ENCODE results near the gene TCTA. TPM values are rescaled to one million over a fixed set of nuclear protein-coding genes. Genes with fewer than 3 reads are reported as not detected.
A peak's percentile ranks its signal among the peaks of the same experiment; 100 is the strongest.

Gene TCTA
- total and polyA plus RNA-seq, 9 of the 15 experiments (the other 6 are each of a cell fraction or from before 2014, with no cell fraction given), result 4.0 to 15.4 (median 8.2) TPM

- BruUV-seq (replicated peaks), result no TSS peak
- H3K9ac ChIP-seq (ENCODE audit: insufficient read depth in 1 of 2, low read depth in 2 of 2, low read length in 2 of 2), result peak overlapping the region in 1 of 2 experiments; percentile 43; a peak in 1 of 4 replicates
- H3K9me1 ChIP-seq (ENCODE audit: control insufficient read depth, insufficient read depth, low read length), result no peaks in the 10 kb centered on the region
- peak overlapping the region; percentile 74 for H2AFZ ChIP-seq (ENCODE audit: low read depth, low read length)
- H3K79me2 ChIP-seq (ENCODE audit: control insufficient read depth, insufficient read depth, low read length), result no peaks in the 10 kb centered on the region
- H3K9me3 ChIP-seq (replicated peaks; ENCODE audit: control insufficient read depth, insufficient read depth, low read depth, low read length), result no peaks in the 10 kb centered on the region
- no peaks in the 10 kb centered on the region for H4K20me1 ChIP-seq (replicated peaks; ENCODE audit: control insufficient read depth, insufficient read depth, low read length)
- POLR2A ChIA-PET, result no interaction called here
- TF ChIP-seq FOXO4 (CRISPR knock-in tag; IDR thresholded peaks at IDR 0.05) (no peak), NR2C2 (CRISPR knock-in tag; IDR thresholded peaks at IDR 0.05) (no peak), NR2C2 (tag; IDR thresholded peaks at IDR 0.05) (0 out of 2 replicates have a peak, but pooled peaks have one; percentile 20), ZNF12 (CRISPR knock-in tag; IDR thresholded peaks at IDR 0.05) (no peak), MTA1 (IDR thresholded peaks at IDR 0.05; ENCODE audit: borderline replicate concordance) (no peak), ZNF518B (CRISPR knock-in tag; IDR thresholded peaks at IDR 0.05) (no peak), ARHGAP35 (IDR thresholded peaks at IDR 0.05; ENCODE audit: partially characterized antibody) (no peak), ZBTB5 (IDR thresholded peaks at IDR 0.05) (no peak), NR2C1 (IDR thresholded peaks at IDR 0.05) (0 out of 2 replicates have a peak, but pooled peaks have one; percentile 32), NR2C1 (tag; IDR thresholded peaks at IDR 0.05) (peak; percentile 65), DNMT1 (IDR thresholded peaks at IDR 0.05) (no peak), SMARCE1 (IDR thresholded peaks at IDR 0.05) (no peak), POLR2A (conservative IDR thresholded peaks at IDR 0.05) (no peak)
- ATAC-seq, result no peak
- no peak for FAIRE-seq
- peak in 1 of 4 experiments; percentile 3 for DNase-seq (ENCODE audit: extremely low read depth in 1 of 4, low spot score in 3 of 4)
- H3K4me3 ChIP-seq, result no peak overlapping the region
- CTCF ChIA-PET (ENCODE audit: low intra/inter-chr PET ratio), result no interaction called here
- peak overlapping the region; percentile 59; the same call in 1 of the 3 replicates for H3K27ac ChIP-seq (ENCODE audit: extremely low read depth, low read depth, low read length)
- peaks cover 18 to 19% of the 10 kb centered on the region in 2 experiments; a peak in 4 of 5 replicates for H3K4me1 ChIP-seq (replicated peaks in 1 of 2; ENCODE audit: control insufficient read depth in 2 of 2, insufficient read depth in 2 of 2, low read length in 2 of 2)
- no peaks in the 10 kb centered on the region for H3K27me3 ChIP-seq (ENCODE audit: control insufficient read depth in 2 of 2, insufficient read depth in 2 of 2, low read length in 2 of 2)
- 14% methylated on average over 1 of the region's 1 CpG for WGBS (ENCODE audit: insufficient coverage, low coverage, missing lambda C conversion rate)
- intact Hi-C loops (cut with micrococcal nuclease) (no loop called here), in situ Hi-C loops (cut with MboI) (no loop called here)
- H3K4me2 ChIP-seq (ENCODE audit: insufficient read depth, low read length), result no peak overlapping the region
- no peaks in the 10 kb centered on the region for H3K36me3 ChIP-seq (ENCODE audit: control insufficient read depth, insufficient read depth, low read length)
Observed at GRCh38 chr3:49461443-49462171, 49.4 kb downstream of the TCTA start.

All from K562 (cell line).